GM23338 (cell line): ENCODE results near the gene DLG4.

Source experiments
- EZH2 ChIP-seq: fragments of 200-600 bp; sonication (generic); IDR thresholded peaks from one replicate; pipeline ENCODE4 v1.8.0; 2017; ENCODE audit warnings: antibody characterized with exemption, mild to moderate bottlenecking, low read depth; ENCODE audit not compliant: unreplicated experiment
- NANOG ChIP-seq: IDR thresholded peaks from 2 replicates; pipeline ENCODE4 v1.6.1; 2016; ENCODE audit warnings: antibody characterized with exemption, borderline replicate concordance
- POLR2AphosphoS5 ChIP-seq: IDR thresholded peaks from 2 replicates; pipeline ENCODE4 v1.6.1; 2016; ENCODE audit warnings: antibody characterized with exemption, low read depth
- TF ChIP-seq, protein P1 (sequence below), 2 experiments: fragments of 200-600 bp in 1 of 2; sonication (generic) in 1 of 2; conservative IDR thresholded peaks; 2 replicates each; pipeline versions ENCODE4 v1.5.1 to v1.6.1; 2016 to 2017; ENCODE audit warnings: antibody characterized with exemption in 2 of 2, low read depth in 2 of 2, mild to moderate bottlenecking in 2 of 2, moderate library complexity in 1 of 2
- TF ChIP-seq, protein P2 (sequence below): IDR thresholded peaks from one replicate; pipeline ENCODE4 v1.6.1; 2018; ENCODE audit warnings: antibody characterized with exemption; ENCODE audit not compliant: unreplicated experiment

DNA sequence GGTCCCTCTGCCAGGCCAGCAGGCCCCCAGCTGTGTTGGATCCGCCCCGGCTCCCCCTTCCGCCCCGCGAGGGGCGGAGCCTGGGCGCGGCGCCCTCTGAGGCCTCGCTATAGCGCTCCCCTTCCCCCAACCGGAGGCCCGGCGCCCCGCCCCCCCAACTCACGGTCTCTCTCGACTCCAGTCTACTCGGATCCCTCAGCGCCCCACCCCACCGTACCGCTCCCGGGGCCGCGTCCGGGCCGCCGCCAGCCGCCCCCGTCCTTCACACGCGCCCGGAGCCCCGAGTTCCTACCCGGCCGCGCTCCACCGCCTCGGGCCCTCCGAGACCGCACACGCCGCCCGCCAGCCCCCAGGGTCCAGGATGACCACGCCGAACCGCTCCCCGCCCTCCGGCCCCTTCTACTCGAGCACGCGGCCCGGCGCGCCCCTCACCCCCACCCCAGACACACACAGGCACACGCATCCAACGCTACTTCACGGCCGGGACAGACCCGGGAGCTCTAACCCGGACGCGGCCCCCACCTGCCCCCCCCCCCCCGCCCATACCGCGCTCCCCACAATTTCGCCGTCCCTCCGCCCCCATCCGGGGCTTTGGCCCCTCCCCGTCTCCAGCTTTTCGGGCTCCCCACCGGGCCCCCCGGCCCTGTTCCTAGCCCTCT is 18.3 kb upstream of the DLG4 start:
- TF ChIP-seq, protein P1, sequence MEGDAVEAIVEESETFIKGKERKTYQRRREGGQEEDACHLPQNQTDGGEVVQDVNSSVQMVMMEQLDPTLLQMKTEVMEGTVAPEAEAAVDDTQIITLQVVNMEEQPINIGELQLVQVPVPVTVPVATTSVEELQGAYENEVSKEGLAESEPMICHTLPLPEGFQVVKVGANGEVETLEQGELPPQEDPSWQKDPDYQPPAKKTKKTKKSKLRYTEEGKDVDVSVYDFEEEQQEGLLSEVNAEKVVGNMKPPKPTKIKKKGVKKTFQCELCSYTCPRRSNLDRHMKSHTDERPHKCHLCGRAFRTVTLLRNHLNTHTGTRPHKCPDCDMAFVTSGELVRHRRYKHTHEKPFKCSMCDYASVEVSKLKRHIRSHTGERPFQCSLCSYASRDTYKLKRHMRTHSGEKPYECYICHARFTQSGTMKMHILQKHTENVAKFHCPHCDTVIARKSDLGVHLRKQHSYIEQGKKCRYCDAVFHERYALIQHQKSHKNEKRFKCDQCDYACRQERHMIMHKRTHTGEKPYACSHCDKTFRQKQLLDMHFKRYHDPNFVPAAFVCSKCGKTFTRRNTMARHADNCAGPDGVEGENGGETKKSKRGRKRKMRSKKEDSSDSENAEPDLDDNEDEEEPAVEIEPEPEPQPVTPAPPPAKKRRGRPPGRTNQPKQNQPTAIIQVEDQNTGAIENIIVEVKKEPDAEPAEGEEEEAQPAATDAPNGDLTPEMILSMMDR (conservative IDR thresholded peaks at IDR 0.05; ENCODE audit: low read depth in 2 of 2) = no peak
- TF ChIP-seq NANOG (no peak), POLR2AphosphoS5 (peak; percentile 64), EZH2 (no peak)
- TF ChIP-seq, protein P2, sequence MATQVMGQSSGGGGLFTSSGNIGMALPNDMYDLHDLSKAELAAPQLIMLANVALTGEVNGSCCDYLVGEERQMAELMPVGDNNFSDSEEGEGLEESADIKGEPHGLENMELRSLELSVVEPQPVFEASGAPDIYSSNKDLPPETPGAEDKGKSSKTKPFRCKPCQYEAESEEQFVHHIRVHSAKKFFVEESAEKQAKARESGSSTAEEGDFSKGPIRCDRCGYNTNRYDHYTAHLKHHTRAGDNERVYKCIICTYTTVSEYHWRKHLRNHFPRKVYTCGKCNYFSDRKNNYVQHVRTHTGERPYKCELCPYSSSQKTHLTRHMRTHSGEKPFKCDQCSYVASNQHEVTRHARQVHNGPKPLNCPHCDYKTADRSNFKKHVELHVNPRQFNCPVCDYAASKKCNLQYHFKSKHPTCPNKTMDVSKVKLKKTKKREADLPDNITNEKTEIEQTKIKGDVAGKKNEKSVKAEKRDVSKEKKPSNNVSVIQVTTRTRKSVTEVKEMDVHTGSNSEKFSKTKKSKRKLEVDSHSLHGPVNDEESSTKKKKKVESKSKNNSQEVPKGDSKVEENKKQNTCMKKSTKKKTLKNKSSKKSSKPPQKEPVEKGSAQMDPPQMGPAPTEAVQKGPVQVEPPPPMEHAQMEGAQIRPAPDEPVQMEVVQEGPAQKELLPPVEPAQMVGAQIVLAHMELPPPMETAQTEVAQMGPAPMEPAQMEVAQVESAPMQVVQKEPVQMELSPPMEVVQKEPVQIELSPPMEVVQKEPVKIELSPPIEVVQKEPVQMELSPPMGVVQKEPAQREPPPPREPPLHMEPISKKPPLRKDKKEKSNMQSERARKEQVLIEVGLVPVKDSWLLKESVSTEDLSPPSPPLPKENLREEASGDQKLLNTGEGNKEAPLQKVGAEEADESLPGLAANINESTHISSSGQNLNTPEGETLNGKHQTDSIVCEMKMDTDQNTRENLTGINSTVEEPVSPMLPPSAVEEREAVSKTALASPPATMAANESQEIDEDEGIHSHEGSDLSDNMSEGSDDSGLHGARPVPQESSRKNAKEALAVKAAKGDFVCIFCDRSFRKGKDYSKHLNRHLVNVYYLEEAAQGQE = no peak
